DMS153 treated with DMSO at 0.1 percent for 48 hours (cell line): ENCODE data around the gene NR1D2.
"Not testable (repeated sequence)": the region's sequence is repeated elsewhere in the genome, so short reads cannot be mapped to it uniquely, and the experiment has no call there.

Experiments used
- DNase-seq: peaks from one replicate; lab custom pipeline; 2025; ENCODE audit not compliant: unreplicated experiment; lab: John Stamatoyannopoulos, UW

NR1D2 gene

GRCh38 chr3:24002129-24002528 is 57.0 kb downstream of the NR1D2 start:
- DNase-seq: no peak

GRCh38 chr3:24003466-24003865 is 58.4 kb downstream of the NR1D2 start:
- no peak for DNase-seq

- DNase-seq: no peak
Observed at GRCh38 chr3:24004171-24004938, 59.3 kb downstream of the NR1D2 start.

- no peak for DNase-seq
Observed at GRCh38 chr3:24005669-24006068, 60.6 kb downstream of the NR1D2 start.

GRCh38 chr3:24010834-24011233 is 65.7 kb downstream of the NR1D2 start:
- DNase-seq: not testable (repeated sequence)

GRCh38 chr3:24012589-24013269 is 67.6 kb downstream of the NR1D2 start:
- DNase-seq: no peak

GRCh38 chr3:24017305-24017704 is 72.2 kb downstream of the NR1D2 start:
- DNase-seq: no peak

GRCh38 chr3:24018784-24019570 is 73.9 kb downstream of the NR1D2 start:
- no peak for DNase-seq

GRCh38 chr3:24019585-24019984 is 74.5 kb downstream of the NR1D2 start:
- DNase-seq: no peak

- no peak for DNase-seq
Observed at GRCh38 chr3:24020036-24020691, 75.1 kb downstream of the NR1D2 start.

- no peak for DNase-seq
Observed at GRCh38 chr3:24023197-24023596, 78.1 kb downstream of the NR1D2 start.

- DNase-seq: no peak
Observed at GRCh38 chr3:24025805-24026204, 80.7 kb downstream of the NR1D2 start.

- not testable (repeated sequence) for DNase-seq
Observed at GRCh38 chr3:24026665-24027064, 81.6 kb downstream of the NR1D2 start.

GRCh38 chr3:24027946-24028345 is 82.9 kb downstream of the NR1D2 start:
- DNase-seq: no peak
